Epithelial cell of proximal tubule (primary cell): ENCODE measurements around the gene SLC6A12. TPM values are rescaled to one million over a fixed set of nuclear protein-coding genes. Genes with fewer than 3 reads are reported as not detected.
"Not testable (repeated sequence)": the region's sequence is repeated elsewhere in the genome, so short reads cannot be mapped to it uniquely, and the experiment has no call there.

Experiments
- DNase-seq: peaks from one replicate; pipeline ENCODE4 v3.0.0-alpha.2; 2011; ENCODE audit warnings: low read depth
- H3K4me3 ChIP-seq: 2 replicates; pipeline ENCODE4 v1.5.1; 2011; ENCODE audit warnings: low read depth, mild to moderate bottlenecking, low read length
- total RNA-seq: library from RNA; depleted of rRNA; stranded (reverse); fragments of >200 nt; gene quantifications from 2 replicates; pipeline ENCODE4 v1.2.3, GENCODE V29; 2015
- TF ChIP-seq, protein P1 (sequence below): conservative IDR thresholded peaks from 2 replicates; pipeline ENCODE4 v1.5.1; 2012; ENCODE audit warnings: low read depth, mild to moderate bottlenecking, low read length

The SLC6A12 gene
- total RNA-seq, 1 donor from 2014 or later = not detected

- TF ChIP-seq, protein P1, sequence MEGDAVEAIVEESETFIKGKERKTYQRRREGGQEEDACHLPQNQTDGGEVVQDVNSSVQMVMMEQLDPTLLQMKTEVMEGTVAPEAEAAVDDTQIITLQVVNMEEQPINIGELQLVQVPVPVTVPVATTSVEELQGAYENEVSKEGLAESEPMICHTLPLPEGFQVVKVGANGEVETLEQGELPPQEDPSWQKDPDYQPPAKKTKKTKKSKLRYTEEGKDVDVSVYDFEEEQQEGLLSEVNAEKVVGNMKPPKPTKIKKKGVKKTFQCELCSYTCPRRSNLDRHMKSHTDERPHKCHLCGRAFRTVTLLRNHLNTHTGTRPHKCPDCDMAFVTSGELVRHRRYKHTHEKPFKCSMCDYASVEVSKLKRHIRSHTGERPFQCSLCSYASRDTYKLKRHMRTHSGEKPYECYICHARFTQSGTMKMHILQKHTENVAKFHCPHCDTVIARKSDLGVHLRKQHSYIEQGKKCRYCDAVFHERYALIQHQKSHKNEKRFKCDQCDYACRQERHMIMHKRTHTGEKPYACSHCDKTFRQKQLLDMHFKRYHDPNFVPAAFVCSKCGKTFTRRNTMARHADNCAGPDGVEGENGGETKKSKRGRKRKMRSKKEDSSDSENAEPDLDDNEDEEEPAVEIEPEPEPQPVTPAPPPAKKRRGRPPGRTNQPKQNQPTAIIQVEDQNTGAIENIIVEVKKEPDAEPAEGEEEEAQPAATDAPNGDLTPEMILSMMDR = no peak
- H3K4me3 ChIP-seq = no peak overlapping the region
- no peak for DNase-seq
These were observed 4.3 kb upstream of the SLC6A12 start for GRCh38 chr12:218221-218620.

DNA sequence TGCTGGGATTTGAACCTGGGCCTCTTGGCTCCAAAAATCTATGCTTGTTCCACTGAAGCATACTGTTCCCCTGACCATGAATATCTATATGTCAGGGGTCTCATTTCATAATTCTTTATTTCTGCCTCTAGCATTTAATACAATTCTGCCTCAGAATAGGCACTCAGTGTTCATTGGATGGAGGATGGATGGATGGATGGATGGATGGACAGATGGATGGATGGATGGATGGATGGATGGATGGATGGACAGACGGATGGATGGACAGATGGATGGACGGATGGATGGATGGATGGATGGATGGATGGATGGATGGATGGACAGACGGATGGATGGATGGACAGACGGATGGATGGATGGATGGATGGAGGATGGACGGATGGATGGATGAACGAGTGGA, 3.1 kb upstream of the SLC6A12 start:
- not testable (repeated sequence) for H3K4me3 ChIP-seq, DNase-seq

GRCh38 chr12:215116-215515, 1.2 kb upstream of the SLC6A12 start:
- no peak for DNase-seq
- TF ChIP-seq, protein P1 = no peak

GRCh38 chr12:213527-213932, 427 bp downstream of the SLC6A12 start:
- TF ChIP-seq, protein P1 = no peak
- DNase-seq = no peak
- peak overlapping the region; percentile 40 for H3K4me3 ChIP-seq

More at GRCh38 chr12:215116-215515, 1.2 kb upstream of the SLC6A12 start:
- H3K4me3 ChIP-seq = no peak overlapping the region

DNA sequence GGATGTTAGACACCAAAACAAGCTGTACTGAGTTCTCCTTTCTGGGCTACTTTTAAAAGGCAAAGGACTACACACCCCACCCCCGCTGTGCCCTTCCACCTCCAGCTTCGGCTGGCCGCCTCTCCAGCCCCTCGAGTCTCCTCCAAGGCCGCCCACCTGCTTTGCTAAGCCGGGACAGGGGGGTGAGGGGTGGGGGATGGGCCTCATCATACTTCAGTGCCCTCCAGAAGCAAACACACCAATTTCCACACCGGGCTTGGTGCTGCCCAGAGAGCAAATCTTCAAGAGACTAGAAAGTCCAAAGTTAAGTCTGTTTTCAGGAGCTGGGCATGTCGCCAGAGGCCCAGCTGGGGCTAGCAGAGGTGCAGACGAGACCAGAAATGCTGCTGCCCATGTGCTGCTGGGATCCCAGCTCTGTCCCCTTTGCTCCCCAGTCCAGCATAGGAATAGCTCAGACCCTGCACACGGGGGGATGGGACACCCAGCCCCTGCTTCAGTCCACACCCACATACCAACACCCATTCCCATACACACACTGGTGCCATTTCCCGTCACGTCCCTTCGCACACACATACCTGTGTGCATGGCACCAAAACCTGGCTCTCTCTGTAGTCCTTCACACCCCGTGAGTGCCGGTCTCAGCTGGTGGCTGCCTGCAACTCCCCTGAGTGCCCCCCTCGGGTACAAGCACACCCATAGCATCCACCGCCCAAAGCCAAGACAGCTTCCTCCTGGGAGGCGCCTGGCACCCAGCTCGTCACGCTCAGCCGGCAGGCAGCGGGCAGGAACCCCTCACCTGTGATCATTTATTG, 1.0 kb downstream of the SLC6A12 start:
- DNase-seq = peak; percentile 37
- TF ChIP-seq, protein P1 = no peak
- peak overlapping the region; percentile 40 for H3K4me3 ChIP-seq

GRCh38 chr12:212415-212714, 1.6 kb downstream of the SLC6A12 start:
- DNase-seq = no peak
- TF ChIP-seq, protein P1 = no peak
- H3K4me3 ChIP-seq = peak overlapping the region; percentile 40

- no peak overlapping the region for H3K4me3 ChIP-seq
- TF ChIP-seq, protein P1 = no peak
- no peak for DNase-seq
These were observed 2.1 kb downstream of the SLC6A12 start for GRCh38 chr12:211639-212414.
